Panc1 (cell line): ENCODE data around the gene TRIM41. TPM values are rescaled to one million over a fixed set of nuclear protein-coding genes. Genes with fewer than 3 reads are reported as not detected.

Experiments used
- ATAC-seq: fragments of 200-7000 bp; cut with Tn5 transposase; 2 replicates; pipeline ENCODE4 v1.9.1; 2020; ENCODE audit warnings: mild to moderate bottlenecking, moderate library complexity
- BruUV-seq: library from RNA; stranded (reverse); fragments of 400-500 nt; replicated peaks from 2 replicates; lab custom pipeline; 2021; lab: Mats Ljungman, UMichigan
- CTCF ChIA-PET: fragments of 300-600 bp; sonication (Branson Sonifier 250); formaldehyde crosslinking; loops from one replicate; lab custom pipeline; 2022; ENCODE audit warnings: antibody characterized with exemption; lab: Charles Lee
- POLR2A ChIA-PET: fragments of 300-600 bp; sonication (Branson Sonifier 250); formaldehyde crosslinking; loops from one replicate; lab custom pipeline; 2022; ENCODE audit warnings: antibody characterized with exemption; lab: Charles Lee
- DNase-seq: peaks from one replicate; pipeline ENCODE4 v3.0.0-alpha.2; 2010; ENCODE audit warnings: low read depth, low spot score
- H3K27ac ChIP-seq: 2 replicates; pipeline ENCODE4 v1.5.1; 2011; ENCODE audit warnings: mild to moderate bottlenecking, low read length, inconsistent platforms
- H3K27me3 ChIP-seq: fragments of 200-500 bp; sonication (Bioruptor generic); 2 replicates; pipeline ENCODE4 v1.6.0; 2014; ENCODE audit warnings: low read length, inconsistent platforms; ENCODE audit not compliant: control insufficient read depth, insufficient read depth
- H3K36me3 ChIP-seq: fragments of 200-500 bp; sonication (Bioruptor generic); 2 replicates; pipeline ENCODE4 v1.5.1; 2014; ENCODE audit warnings: inconsistent platforms, mild to moderate bottlenecking, low read length, moderate library complexity; ENCODE audit not compliant: control insufficient read depth, insufficient read depth
- H3K4me1 ChIP-seq: 2 replicates; pipeline ENCODE4 v1.5.1; 2011; ENCODE audit warnings: inconsistent platforms, mild to moderate bottlenecking, low read length, moderate library complexity; ENCODE audit not compliant: control insufficient read depth, insufficient read depth
- H3K4me3 ChIP-seq, 2 experiments: 2 replicates each; pipeline ENCODE4 v1.5.1; 2011 to 2012; ENCODE audit warnings: low read depth in 2 of 2, low read length in 2 of 2, mild to moderate bottlenecking in 2 of 2, inconsistent platforms in 1 of 2, moderate library complexity in 1 of 2
- H3K9me3 ChIP-seq: fragments of 200-500 bp; sonication (Bioruptor generic); 2 replicates; pipeline ENCODE4 v1.5.1; 2014; ENCODE audit warnings: low read depth, mild to moderate bottlenecking, inconsistent platforms, low read length, moderate library complexity; ENCODE audit not compliant: control insufficient read depth, insufficient read depth
- POLR2AphosphoS5 ChIP-seq: IDR thresholded peaks from 2 replicates; pipeline ENCODE4 v1.6.1; 2012; ENCODE audit warnings: mild to moderate bottlenecking, low read depth, low read length, moderate library complexity
- REST ChIP-seq, 2 experiments: IDR thresholded peaks; 2 replicates each; pipeline ENCODE4 v1.6.1; 2011 to 2012; ENCODE audit warnings: low read depth in 2 of 2, control low read depth in 1 of 2, low read length in 1 of 2, mild to moderate bottlenecking in 1 of 2, moderate library complexity in 1 of 2; ENCODE audit not compliant: insufficient read depth in 1 of 2
- SIN3A ChIP-seq: IDR thresholded peaks from 2 replicates; pipeline ENCODE4 v1.6.1; 2012; ENCODE audit warnings: low read depth, mild to moderate bottlenecking, low read length, moderate library complexity, borderline replicate concordance; ENCODE audit not compliant: insufficient read depth
- TCF7L2 ChIP-seq: IDR thresholded peaks from 2 replicates; pipeline ENCODE4 v1.6.1; 2011; ENCODE audit warnings: mild to moderate bottlenecking, low read depth, low read length, inconsistent platforms
- in situ Hi-C: cut with HindIII; loops from 2 replicates; pipeline ENCODE4 v1.10.0; 2016; ENCODE audit warnings: low sequenced_read_pairs, low pct_unique_long_range_greater_than_20kb
- intact Hi-C: fragments of 100-400 bp; cut with micrococcal nuclease; formaldehyde crosslinking; loops from one replicate; pipeline ENCODE4 v1.10.0; 2022; ENCODE audit not compliant: unreplicated experiment
- total RNA-seq: library from RNA; stranded (reverse); gene quantifications from one replicate; pipeline ENCODE4 v1.2.1, GENCODE V29; 2021; ENCODE audit not compliant: unreplicated experiment
- TF ChIP-seq, protein P1 (sequence below): fragments of 450-650 bp; IDR thresholded peaks from 2 replicates; pipeline ENCODE4 v1.5.1; 2017; ENCODE audit warnings: mild to moderate bottlenecking

TRIM41 gene
- total RNA-seq, 1 experiment from 2014 or later, result 58.3 TPM

- Histone ChIP-seq H3K9me3 (no peaks in the 10 kb centered on the region), H3K4me3 (peak overlapping the region in 1 of 2 experiments; percentile 31; a peak in 1 of 4 replicates), H3K27me3 (peaks cover 3% of the 10 kb centered on the region; the same call in 1 of the 2 replicates), H3K36me3 (no peaks in the 10 kb centered on the region), H3K27ac (no peak overlapping the region), H3K4me1 (no peaks in the 10 kb centered on the region)
- intact Hi-C loops (no loop called here), in situ Hi-C loops (no loop called here)
- POLR2A ChIA-PET, result no interaction called here
- DNase-seq (no peak), ATAC-seq (no peak)
- no TSS peak for BruUV-seq
- CTCF ChIA-PET, result no interaction called here
- TF ChIP-seq SIN3A (no peak), REST (IDR thresholded peaks at IDR 0.05; ENCODE audit: insufficient read depth in 1 of 2, low read depth in 2 of 2, low read length in 1 of 2) (no peak), POLR2AphosphoS5 (no peak), TCF7L2 (no peak)
- TF ChIP-seq, protein P1, sequence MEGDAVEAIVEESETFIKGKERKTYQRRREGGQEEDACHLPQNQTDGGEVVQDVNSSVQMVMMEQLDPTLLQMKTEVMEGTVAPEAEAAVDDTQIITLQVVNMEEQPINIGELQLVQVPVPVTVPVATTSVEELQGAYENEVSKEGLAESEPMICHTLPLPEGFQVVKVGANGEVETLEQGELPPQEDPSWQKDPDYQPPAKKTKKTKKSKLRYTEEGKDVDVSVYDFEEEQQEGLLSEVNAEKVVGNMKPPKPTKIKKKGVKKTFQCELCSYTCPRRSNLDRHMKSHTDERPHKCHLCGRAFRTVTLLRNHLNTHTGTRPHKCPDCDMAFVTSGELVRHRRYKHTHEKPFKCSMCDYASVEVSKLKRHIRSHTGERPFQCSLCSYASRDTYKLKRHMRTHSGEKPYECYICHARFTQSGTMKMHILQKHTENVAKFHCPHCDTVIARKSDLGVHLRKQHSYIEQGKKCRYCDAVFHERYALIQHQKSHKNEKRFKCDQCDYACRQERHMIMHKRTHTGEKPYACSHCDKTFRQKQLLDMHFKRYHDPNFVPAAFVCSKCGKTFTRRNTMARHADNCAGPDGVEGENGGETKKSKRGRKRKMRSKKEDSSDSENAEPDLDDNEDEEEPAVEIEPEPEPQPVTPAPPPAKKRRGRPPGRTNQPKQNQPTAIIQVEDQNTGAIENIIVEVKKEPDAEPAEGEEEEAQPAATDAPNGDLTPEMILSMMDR, result no peak
These were observed 57.2 kb downstream of the TRIM41 start for GRCh38 chr5:181280251-181280762.

DNA sequence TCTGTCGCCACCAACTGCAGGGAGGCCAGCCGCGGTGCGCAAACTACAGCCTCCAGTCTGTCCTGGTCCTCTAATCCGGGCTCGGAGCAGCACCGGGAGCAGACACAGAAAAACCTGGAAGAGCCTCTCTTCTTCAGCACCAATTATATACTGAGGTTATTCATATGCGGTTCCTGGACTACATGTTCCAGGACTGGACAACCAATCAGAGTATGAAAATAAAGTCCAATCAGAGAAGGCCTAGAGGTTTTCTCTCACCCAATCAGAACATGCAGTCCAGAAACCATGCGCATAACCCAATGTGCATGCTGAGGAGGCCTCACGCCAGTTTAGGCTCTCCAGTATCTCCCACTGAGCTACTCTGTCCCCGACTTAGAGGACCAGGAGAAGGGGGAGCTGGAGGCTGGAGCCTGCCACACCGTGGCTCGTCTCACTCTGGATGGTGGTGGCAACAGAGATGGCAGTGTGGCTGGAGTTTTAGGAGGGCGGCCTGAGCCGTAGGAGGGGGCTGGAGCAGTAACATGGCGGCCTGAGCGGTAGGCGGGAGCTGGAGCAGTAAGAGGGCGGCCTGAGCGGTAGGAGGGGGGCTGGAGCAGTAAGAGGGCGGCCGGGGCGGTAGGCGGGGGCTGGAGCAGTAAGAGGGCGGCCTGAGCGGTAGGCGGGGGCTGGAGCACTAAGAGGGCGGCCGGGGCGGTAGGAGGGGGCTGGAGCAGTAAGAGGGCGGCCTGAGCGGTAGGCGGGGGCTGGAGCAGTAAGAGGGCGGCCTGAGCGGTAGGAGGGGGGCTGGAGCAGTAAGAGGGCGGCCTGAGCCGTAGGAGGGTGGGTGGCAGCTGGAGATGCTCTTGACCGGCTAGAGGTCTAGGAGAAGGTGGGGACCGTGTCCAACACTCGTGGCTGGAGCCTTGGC, 58.2 kb downstream of the TRIM41 start:
- CTCF ChIA-PET, result no interaction called here
- in situ Hi-C loops, result no loop called here
- POLR2A ChIA-PET, result no interaction called here
- no TSS peak for BruUV-seq
- intact Hi-C loops, result no loop called here
- H3K9me3 ChIP-seq, result no peaks in the 10 kb centered on the region
- peaks cover 3% of the 10 kb centered on the region; the same call in 1 of the 2 replicates for H3K27me3 ChIP-seq
- DNase-seq (no peak), ATAC-seq (no peak)
- no peak overlapping the region for H3K27ac ChIP-seq
- TF ChIP-seq, protein P1, result no peak
- TF ChIP-seq SIN3A, result no peak
- TF ChIP-seq TCF7L2, result no peak
- no peak for TF ChIP-seq POLR2AphosphoS5
- no peaks in the 10 kb centered on the region for H3K4me1 ChIP-seq
- H3K4me3 ChIP-seq, result peak overlapping the region in 1 of 2 experiments; percentile 31; a peak in 1 of 4 replicates
- no peaks in the 10 kb centered on the region for H3K36me3 ChIP-seq
